Measurements from ENCODE around the gene TULP4. TPM values are rescaled to one million over a fixed set of nuclear protein-coding genes. Genes with fewer than 3 reads are reported as not detected.

Gene TULP4
- total RNA-seq, 1 donor from 2014 or later = 406 TPM

GRCh38 chr6:158558415-158559306, 246.4 kb downstream of the TULP4 start:
- TF ChIP-seq CTCF (IDR thresholded peaks at IDR 0.05; ENCODE audit: partially characterized antibody, unreplicated experiment) = no peak
- H3K4me1 Mint-ChIP-seq (ENCODE audit: low read depth, unreplicated experiment) = peaks cover 42% of the 10 kb centered on the region
- peaks cover 20% of the 10 kb centered on the region for H3K9me3 Mint-ChIP-seq (ENCODE audit: unreplicated experiment)
- H3K36me3 Mint-ChIP-seq (ENCODE audit: unreplicated experiment) = no peaks in the 10 kb centered on the region
- H3K27ac Mint-ChIP-seq (ENCODE audit: unreplicated experiment) = peak overlapping the region; percentile 70
- peaks cover 10% of the 10 kb centered on the region for H3K27me3 Mint-ChIP-seq (ENCODE audit: unreplicated experiment)
- H3K4me3 Mint-ChIP-seq (ENCODE audit: unreplicated experiment) = peak overlapping the region; percentile 73
- no peak for DNase-seq

DNA sequence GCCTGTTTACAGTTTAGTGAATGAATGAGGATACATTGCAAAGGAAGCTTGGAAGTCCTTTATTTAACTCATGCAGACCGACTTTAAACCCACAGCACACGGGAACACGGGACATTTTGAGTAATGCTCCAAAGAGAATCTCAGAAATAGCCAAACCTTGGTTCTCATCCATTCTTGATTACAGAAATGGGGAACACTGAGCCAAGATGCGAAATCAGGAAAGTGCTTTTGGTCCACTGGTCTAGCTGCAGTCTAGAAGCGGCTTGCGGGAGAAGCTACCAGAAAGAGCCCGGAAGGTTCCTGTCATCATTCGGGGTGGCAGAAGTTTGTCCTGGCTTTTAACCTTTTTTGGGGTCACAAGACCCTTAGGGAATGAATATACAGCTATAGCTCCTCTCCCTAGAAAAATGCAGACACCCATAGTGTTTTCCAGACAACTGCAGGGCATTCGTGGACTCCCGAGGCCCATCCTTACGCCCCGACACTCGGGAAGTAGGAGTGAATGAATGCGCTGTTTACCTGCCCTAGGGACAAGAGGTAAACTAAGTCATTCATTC, 247.2 kb downstream of the TULP4 start:
- no peak for TF ChIP-seq CTCF (IDR thresholded peaks at IDR 0.05; ENCODE audit: partially characterized antibody, unreplicated experiment)
- peaks cover 10% of the 10 kb centered on the region for H3K27me3 Mint-ChIP-seq (ENCODE audit: unreplicated experiment)
- peak overlapping the region; percentile 73 for H3K4me3 Mint-ChIP-seq (ENCODE audit: unreplicated experiment)
- H3K36me3 Mint-ChIP-seq (ENCODE audit: unreplicated experiment) = no peaks in the 10 kb centered on the region
- DNase-seq = no peak
- peaks cover 42% of the 10 kb centered on the region for H3K4me1 Mint-ChIP-seq (ENCODE audit: low read depth, unreplicated experiment)
- H3K9me3 Mint-ChIP-seq (ENCODE audit: unreplicated experiment) = peaks cover 20% of the 10 kb centered on the region
- H3K27ac Mint-ChIP-seq (ENCODE audit: unreplicated experiment) = peak overlapping the region; percentile 70

DNA sequence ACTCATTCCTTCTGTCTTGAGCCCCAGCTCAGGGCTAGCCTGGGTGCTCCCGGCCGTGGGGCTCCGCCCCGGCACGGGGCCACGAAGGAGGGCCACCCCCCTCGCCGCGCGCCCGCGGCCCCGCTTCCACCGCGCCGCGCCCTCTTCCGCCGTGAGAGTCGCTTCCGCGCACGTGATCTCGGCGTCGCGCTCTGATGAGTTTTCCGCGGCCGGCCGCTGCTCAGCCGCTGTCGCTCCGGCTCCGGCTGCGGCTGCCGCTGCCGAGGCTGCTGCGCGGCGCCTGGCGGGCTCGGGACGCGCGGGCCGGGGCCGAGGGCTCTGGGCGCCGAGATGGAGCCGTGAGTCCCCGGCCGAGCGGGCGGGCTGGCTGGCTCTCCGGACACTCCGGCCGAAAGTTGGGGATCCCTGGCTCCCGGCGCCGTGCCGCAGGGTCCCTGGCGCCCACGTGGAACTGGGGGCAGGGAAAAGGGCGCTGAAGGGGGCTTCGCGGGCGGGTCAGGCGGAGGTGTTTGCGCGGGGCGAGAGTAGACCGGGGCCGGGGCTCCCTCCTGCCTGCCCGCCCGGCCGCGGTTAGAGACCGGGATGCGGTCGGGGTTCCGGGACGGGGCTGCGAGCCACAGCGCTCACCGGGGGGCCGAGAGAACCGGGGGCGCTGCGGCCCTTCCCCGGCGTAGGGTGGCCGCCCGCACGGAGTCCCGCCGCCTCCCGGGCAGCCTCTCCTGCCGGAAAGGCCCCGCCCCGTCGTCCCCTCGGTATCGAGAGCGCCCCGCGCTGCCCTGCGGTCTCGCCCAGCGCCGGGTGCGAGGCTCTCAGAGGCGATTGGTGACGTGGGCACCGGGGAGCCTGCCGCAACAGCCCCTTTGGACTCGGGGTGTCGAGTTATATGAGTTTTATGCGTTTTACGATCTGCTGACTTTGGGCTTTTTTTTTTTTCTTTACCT, 247.9 kb downstream of the TULP4 start, which contains the start of gene TMEM181:
TSS of gene TMEM181 (plus strand) at position 197 of the 941 bp plus-strand sequence. CDS start at position 331, 134 bp downstream.
- H3K36me3 Mint-ChIP-seq (ENCODE audit: unreplicated experiment) = no peaks in the 10 kb centered on the region

DNA sequence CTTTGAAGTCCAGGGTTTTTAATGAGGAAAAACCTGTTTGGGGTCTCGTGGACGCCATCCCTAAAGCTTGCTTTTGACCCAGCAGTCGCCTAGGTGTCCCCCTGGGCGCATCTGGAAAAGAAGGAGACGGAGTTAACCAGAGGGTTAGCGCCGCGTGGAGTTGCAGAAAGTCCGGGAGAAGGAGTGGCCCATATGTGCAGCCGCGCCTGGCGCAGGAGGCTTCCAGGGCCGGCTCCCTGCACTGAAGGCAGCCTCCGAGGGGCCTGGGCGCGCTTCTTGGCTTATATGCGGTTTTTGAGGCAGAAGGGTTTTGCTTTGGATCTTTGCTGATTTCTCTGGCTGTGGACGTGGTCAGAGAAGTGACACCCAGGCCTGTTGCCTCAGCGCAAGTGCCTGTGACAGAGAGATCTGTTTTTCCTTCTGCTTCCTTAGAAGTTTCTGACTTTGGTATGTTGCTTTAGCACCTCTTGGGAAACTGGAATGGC, 248.6 kb downstream of the TULP4 start:
- peak overlapping the region; percentile 92 for H3K27ac Mint-ChIP-seq (ENCODE audit: unreplicated experiment)
- no peak for DNase-seq
- peaks cover 42% of the 10 kb centered on the region for H3K4me1 Mint-ChIP-seq (ENCODE audit: low read depth, unreplicated experiment)
- H3K36me3 Mint-ChIP-seq (ENCODE audit: unreplicated experiment) = no peaks in the 10 kb centered on the region
- peaks cover 14% of the 10 kb centered on the region for H3K27me3 Mint-ChIP-seq (ENCODE audit: unreplicated experiment)
- peaks cover 20% of the 10 kb centered on the region for H3K9me3 Mint-ChIP-seq (ENCODE audit: unreplicated experiment)
- peak overlapping the region; percentile 97 for H3K4me3 Mint-ChIP-seq (ENCODE audit: unreplicated experiment)
- no peak for TF ChIP-seq CTCF (IDR thresholded peaks at IDR 0.05; ENCODE audit: partially characterized antibody, unreplicated experiment)

More for the DNA sequence above, 247.9 kb downstream of the TULP4 start, which contains the start of gene TMEM181:
- Mint-ChIP-seq H3K9me3 (ENCODE audit: unreplicated experiment) (peaks cover 20% of the 10 kb centered on the region), H3K27ac (ENCODE audit: unreplicated experiment) (peak within 1 kb of the TSS; percentile 92), H3K4me3 (ENCODE audit: unreplicated experiment) (peak within 1 kb of the TSS; percentile 97), H3K27me3 (ENCODE audit: unreplicated experiment) (peaks cover 10% of the 10 kb centered on the region), H3K4me1 (ENCODE audit: low read depth, unreplicated experiment) (peaks cover 44% of the 10 kb centered on the region)
- no peak for TF ChIP-seq CTCF (IDR thresholded peaks at IDR 0.05; ENCODE audit: partially characterized antibody, unreplicated experiment)
- DNase-seq = peak; percentile 83

Other genes with a start within 250 kb of the TULP4 start
- 29.7 TPM for gene SERAC1, start 144.2 kb upstream of the TULP4 start, total RNA-seq (ENCODE audit: unreplicated experiment)
- gene GTF2H5, start 144.1 kb upstream of the TULP4 start, total RNA-seq (ENCODE audit: unreplicated experiment) = 16.0 TPM
- 44.3 TPM for gene TMEM181, start 247.6 kb downstream of the TULP4 start, total RNA-seq (ENCODE audit: unreplicated experiment)